ENCODE data around the gene NLN.
A peak's percentile ranks its signal among the peaks of the same experiment; 100 is the strongest.
"Not testable (repeated sequence)": the region's sequence is repeated elsewhere in the genome, so short reads cannot be mapped to it uniquely, and the experiment has no call there.

The NLN gene
- total RNA-seq, result 3.7 to 48.6 (median 15.3) reads per million in 3 experiments

DNA sequence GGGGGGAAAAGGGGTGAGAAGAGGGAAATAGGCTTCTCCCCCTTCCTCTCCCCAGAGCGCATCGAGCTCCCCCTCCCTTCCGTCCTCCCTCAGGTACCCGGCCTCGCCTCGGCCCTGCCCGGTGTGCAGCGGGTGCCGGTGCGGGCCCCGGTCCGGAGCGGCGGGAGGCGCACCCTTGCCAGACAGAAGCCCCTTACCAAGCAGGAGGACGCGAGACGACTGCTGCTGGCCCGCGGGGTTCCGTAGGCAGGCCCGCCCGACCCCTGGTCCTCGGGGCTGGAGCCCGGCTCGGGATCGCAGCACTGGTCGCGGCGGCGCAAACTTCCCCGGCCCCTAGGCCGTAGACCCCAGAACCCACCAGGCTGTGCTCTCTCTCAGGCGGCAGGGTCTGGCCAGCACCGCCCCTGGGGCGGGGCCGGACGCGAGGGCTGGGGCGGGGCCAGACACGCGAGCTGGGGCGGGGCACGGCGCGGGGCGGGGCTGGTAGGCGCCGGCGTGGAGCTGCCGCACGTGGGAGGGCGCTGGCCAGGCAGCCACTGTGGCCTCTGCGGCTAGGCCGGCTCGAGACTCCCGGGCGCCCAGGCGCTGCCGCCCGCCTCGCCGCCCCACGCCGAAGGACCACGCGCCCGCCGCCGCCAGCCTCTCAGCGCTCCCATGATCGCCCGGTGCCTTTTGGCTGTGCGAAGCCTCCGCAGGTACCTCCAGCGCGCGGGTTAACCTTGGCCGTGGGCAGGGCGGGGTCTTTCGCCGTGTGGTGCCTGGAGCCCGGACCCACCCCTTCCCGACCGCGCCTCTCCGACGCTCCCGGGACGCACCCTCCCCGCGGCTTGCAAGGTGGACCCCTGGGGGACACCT lies at the start of gene NLN, which contains the start of gene SGTB:
Gene NLN (plus strand): TSS at position 486 of the 855 bp plus-strand sequence. CDS start 169 bp downstream, at position 655.
Gene SGTB (minus strand): TSS at position 390 of the 855 bp plus-strand sequence. CDS start 1,302 bp downstream, outside the sequence.
- peak; percentile 76 for DNase-seq

DNA sequence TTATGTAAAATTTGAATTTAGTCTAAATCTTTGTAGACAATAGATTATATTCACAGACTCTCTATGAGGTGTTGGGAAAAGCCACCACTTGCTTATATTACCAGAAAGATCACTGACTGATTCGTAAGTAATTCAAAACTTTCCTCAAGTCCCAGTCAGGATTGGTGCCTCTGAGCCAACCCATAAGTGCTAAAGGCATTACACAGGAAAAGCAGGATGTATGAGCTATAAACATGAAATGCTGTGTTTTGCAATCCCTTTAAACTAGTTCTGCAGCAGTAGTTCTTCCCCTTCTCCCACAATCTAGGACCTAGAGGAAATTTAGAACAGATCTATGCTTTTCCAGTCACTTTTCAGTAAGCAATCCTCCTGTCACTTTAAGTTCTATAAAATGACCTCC lies 49.2 kb upstream of the NLN start:
- no peak for DNase-seq

DNA sequence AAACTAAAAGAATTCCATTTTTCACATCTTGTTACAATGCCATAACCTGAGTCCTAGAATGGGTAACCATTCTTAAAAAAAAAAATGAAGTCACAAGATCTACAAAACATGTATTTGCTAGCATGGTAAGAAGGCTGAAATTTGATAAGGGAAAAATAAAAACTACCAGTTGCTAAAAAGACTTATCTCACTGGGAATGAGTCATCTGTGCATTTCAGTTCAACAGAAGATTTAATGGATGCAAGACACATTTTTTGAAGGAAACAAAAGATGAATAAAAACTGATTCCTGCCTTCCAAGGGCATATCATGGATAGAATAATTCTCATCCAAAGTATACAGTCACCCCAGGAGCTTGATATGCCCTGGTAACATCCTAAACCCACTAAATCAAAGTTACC lies 47.3 kb upstream of the NLN start:
- no peak for DNase-seq

DNA sequence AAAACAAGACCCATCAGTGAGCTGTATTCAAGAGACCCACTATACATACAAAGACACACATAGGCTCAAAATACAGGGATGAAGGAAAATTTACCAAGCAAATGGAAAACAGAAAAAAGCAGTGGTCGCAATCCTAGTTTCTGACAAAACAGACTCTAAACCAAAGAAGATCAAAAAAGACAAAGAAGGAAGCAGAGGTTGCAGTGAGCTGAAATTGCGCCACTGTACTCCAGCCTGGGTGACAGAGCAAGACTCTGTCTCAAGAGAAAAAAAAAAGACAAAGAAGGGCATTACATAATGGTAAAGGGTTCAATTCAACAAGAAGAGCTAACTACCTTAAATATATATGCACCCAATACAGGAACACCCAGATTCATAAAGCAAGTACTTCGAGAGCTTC lies 45.9 kb upstream of the NLN start:
- DNase-seq, result not testable (repeated sequence)

DNA sequence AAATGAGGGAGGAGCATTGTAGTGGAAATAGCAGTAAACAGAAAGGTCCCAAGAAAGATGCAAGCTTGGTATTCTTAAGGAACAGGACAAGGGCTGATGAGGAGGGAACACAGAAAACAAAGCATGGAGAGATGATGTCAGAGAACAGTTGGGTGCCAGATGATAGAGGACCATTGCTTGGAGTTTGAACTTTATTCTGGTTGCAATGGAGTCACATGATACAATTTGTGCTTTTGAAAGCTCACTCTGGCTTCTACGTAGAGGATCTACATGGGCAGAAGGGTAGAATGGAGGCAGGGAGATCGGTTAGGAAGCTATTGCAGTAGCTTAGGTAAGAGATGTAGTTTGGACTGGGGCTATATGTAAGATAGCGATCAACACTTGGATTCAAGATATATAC lies 39.9 kb upstream of the NLN start:
- no peak for DNase-seq

DNA sequence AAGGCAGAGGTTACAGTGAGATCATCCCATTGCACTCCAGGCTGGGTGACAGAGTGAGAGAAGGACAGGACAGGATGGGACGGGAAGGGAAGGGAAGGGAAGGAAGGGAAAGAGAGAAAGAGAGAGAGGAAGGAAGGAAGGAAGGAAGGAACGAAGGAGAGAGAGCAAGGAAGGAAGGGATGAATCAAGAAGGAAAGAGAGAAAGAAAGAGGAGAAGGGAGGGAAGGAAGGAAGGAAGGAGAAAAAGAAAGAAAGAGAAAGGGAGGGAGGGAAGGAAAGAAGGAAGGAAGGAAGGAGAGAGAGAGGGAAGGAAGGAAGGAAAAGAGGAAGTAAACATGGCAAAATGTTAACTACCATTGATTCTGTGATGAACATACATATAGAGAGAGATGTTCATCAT lies 28.9 kb upstream of the NLN start:
- no peak for DNase-seq

DNA sequence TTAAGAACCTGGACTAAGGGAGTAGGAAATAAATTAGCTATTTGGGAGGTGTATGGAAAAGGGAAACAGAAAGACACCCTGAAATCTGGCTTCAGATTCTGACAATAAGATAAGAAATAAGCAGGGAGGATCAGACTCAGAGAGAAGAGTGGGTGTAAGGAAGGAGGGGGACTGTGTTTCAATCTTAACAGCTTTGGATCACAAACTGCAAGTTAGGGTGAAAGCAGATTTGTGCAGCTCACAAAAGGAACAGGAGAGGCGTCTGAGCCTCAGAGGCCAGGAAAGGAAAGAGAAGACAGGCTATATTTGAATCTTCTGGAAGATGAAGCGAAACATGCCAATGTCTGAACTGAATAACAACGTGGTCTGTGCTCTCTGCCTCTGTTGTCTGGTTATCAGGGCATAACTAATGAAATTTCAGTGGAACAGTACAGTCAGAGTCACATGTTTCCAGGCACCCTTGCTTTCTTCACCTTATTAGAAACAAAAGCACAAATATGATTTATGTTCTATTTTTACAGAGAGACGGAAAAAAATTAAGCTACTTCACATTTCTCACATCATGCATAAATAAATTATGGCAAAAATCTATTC lies 26.7 kb upstream of the NLN start:
- no peak for DNase-seq

DNA sequence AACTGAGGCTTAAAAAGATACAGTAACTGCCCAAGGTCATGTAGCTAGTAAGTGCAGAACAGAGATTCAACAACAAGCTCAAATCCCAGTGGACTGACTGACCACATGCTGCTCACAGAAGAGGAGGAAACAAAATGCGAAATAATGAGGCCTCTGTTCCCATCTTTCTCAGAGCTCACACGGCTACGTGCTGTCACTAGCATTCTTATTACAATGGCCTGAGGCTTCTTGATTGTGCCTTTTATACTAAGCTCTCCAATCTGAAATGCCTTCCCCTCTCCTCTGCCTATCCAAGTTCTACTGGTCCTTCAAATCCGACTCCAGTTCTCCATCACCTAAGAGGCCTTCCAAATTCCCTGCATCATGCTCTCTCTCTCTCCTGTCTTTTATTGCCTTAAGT lies 26.1 kb upstream of the NLN start:
- no peak for DNase-seq

DNA sequence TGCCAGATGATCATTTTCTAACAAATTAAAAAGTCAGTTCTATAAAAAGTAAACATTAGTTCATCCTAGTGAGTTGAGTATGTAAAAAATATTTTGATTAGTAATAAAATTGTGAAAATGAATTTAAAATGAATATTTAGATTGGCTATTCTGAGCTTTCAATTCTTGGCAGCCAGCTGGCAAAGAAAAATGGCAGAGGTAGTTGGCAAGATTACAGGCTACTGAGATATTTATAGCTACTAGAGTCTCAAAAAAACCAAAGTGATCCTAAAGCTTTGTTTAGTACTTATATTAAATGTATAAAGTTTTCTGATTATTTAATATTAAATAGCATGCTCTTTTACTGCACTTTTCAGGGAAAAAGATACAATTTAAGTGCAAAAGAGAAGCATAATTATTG lies 25.1 kb upstream of the NLN start:
- no peak for DNase-seq

DNA sequence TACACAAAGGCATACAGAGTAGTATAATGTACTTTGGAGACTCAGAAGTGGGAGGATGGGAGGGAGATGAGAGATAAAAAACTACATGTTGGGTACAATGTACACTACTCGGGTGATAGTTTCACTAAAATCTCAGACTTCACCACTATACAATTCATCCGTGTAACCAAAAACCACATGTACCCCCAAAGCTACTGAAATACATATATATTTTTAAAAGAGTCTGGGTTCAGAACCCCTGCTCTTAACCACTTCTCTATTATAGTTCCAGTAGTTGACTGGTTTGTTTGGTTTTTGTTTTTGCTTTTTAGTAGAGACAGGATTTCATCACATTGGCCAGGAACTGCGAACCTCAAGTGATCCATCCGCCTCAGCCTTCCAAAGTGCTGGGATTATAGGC lies 22.7 kb upstream of the NLN start:
- DNase-seq, result no peak

DNA sequence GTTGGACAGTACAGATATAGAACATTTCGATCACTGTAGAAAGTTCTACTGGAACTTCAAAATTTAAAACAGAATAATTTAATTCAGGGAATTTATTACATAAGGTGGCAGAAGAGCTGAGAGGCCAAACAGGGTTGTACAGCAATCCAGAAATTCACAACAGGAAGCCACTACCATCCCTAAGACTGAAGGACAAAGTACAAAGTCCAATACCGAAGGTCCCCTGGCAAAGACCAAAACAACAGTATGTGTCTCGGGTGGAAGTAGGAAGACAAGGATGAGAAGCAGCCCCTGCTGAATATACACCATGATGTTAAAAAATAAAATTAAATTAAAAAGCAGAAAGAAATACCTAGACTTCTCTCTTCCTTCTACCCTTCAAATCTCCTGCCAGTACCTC lies 20.0 kb upstream of the NLN start:
- no peak for DNase-seq

DNA sequence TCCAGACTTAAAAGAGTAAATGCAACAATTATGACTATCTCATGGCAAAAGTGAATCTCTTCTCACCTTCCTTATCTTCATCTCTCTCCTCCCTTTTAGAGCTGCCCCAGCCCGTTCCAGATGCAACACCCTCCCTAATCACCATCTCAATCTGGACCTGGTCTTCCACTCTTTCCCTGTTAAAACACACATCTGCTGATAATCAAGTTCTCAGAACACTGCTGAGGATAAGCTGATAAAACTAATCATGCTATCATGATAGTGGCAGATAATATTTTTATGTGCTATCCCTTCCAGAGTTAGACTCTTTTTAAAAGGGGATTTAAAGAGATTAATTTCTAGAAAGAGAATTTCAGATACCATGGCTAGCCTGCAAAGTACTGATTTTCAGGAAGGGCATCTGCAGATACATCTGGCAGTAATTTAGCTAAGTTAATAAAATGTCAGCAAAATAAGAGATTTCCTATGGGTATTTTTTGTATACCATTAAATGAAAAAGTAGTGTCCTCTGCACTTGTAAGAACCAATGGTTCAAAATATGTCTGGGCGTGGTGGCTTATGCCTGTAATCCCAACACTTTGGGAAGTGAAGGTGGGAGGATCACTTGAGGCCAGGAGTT lies 17.3 kb upstream of the NLN start:
- DNase-seq, result no peak

DNA sequence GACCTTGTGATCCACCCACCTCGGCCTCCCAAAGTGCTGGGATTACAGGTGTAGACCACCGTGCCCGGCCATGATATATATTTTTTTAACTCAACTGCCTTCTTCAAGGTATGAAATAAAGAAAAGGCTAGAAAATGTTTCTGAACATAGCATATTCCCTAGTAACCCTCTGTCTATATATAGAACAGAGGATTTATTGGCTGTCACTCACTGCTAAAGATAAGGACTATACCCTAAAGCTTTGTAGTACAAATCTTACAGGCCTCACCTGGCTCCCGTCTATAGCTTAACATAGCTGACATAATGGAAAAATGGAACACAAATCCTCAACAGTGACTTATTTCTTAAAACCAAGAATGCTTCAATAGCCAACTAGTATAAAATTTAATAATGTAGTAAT lies 14.3 kb upstream of the NLN start:
- no peak for DNase-seq

DNA sequence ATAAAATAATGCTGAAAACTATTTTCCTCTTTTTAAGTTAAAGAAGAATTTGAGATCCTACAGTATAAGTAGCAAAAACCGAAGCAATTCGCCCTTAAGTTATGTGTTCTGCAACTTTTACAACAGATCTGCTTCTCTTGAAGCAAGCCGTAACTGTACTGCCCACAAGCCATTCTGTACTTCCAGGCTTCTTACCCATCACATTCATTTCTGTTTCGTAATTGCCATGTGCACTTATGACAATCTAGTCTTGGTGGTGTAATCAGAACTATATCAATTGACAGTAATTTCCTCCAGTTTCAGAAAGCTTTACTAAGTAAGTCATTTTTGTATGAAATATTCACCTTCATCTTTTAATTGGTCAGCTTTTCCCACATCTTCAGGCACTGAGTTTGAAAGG lies 13.9 kb upstream of the NLN start:
- no peak for DNase-seq

DNA sequence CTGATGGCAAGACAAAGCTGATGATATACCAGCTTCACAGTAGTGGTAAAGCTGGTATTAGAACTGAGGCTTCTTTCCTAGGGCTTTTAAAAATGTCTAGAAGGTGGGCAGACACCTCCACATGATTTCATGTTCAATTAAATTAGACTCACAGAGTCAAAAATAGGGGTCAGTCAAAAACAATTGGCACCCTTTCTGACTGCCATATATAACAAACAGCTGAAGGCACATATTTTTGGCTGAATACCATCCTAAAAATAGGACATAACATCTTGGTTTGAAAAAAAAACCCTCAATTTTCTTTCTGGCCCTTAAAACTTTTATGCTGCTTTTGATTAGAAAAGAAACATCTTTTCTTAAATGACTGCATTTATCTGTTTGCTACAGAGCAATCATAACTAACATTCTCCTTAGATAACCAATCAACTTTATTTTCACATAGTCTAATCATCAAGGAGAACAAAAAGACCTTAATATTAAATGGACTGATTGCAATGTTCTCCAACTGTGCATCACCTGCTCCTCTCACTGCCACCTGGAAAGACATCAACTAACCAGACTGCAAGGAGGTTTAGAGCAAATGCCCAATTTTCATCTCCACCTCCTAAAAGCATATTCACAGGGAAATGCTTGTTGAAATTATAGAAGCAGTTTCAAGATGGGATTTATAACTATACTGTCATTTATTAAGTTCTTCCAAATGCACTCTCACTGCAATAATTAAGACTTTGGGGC lies 3.3 kb upstream of the NLN start:
- DNase-seq, result no peak

DNA sequence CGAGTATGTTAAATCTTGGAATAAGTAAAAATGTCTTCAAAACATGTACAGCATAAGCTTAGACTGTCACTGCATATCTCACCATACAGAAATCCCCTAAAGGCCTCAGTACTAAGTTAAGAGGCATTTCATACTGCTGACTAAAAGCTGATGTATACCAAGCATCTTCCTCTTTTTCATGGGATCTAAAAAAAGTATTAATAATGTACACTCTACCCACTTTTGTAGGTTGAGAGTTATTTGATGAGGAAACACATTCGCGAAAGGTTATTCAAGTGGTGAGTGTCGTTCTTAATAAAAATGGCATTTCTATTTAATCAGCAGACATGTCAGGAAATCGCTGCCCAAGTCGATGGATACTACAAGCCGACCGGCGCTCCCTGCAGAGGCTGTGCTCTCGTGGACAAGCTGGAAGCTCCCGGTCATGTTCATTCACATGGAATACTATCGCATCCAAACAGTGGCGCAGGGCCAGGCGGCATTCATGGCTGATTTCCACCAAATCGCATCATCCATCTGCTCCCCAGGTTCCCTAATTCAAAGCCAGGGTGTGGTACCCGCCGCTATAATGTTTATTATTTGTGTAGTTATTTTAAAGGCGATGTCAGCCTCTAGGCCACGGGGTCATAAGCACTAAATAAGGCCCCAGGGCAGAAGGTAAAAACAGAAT lies 820 bp upstream of the NLN start:
- peak; percentile 21 for DNase-seq

DNA sequence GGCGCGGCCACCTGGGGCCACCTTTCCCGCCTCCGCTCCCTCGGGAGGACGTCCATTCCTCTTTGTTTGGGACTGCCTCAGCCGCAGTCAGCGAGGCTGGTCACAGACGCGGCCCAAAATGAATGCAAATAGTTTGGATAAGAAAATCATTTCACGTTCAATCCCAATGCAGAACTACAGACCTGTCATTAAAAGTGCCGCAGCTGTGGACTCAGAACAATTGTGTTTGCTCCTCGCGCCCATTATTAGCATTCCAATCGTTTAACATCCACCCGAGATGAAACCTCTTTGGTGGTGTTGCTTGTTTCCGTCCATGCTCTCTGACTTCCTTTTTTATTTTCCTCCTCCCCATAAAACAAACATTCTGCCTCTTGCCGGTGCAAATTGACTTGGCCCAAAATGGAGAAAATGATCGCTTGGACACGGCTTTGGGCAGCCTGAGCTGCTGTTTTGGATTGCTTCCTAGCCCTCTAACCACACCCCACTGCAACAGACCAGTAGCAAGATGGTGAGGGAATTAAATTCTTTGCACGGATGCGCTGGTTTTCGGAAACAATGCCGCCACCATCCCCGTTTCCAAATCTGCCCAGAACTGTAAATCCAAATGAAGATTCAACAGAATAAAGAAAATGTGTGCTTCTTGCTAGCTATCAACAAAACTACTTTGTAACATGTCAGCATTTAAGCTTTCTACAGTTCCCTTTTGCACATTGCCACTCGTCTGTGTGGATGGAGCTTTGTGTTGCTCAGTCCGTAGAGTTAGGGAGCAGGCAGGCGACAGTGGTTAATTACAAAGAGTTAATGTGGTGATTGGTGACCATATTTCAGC lies 784 bp downstream of the NLN start:
- no peak for DNase-seq

DNA sequence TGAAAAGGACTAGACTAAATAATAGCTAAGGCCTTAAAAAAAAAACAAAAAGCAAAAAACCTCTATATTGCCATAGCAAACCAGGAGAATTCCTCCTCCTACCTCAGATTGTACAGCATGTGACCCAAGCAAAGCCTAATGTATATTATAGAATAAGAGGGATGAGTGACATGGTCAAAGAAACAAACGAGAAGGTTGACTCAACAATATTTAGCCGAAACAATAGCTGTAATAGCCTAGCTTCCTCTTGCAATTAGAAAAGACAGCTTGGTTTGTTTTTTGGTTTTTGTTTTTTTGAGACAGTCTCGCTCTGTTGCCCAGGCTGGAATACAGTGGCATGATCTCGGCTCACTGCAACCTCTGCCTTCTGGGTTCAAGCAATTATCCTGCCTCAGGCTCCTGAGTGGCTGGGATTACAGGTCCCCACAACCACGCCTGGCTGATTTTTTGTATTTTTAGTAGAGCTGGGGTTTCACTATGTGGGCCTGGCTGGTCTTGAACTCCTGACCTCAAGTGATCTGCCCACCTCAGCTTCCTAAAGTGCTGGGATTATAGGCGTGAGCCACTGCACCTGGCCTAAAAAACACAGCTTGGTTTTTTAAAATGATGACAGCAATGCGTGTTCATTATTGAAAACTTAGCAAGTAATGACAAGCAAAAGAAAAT lies 5.6 kb downstream of the NLN start:
- no peak for DNase-seq

DNA sequence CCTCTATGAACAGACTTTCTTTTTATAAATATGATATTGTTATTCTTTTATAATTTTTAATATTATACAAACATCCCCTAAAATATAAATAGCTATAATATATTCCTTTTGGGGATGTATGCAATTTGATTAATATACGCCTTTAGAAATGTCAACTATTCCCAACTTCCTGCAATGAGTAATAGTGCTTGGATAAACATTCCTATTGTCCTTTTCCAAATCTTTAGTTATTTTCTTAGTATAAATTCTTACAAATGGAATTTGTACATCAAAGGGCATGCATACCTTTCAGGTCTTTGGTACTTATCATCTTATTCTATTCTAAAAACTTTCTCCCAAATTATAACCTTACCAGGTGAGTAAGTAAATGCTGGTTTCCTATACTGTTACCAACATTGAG lies 6.2 kb downstream of the NLN start:
- DNase-seq, result no peak

DNA sequence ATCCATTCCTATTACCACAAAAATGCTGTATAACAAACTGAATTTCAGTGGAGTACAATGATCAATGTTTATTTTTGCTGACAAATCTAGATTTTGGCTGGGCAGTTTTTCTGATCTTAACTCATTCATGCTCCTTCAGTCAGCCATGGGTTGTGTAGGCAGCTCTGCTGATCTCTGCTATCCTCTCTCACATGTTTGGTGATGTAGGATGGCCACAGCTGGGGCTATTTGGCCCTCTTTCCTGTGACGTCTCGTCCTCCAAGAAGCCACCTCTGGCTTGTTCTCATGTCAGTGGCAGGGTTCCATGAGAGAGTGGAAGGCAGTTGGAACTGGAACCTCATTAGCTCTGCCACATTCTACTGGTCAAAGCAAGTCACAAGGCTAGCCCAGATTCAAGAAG lies 8.9 kb downstream of the NLN start:
- DNase-seq, result no peak

DNA sequence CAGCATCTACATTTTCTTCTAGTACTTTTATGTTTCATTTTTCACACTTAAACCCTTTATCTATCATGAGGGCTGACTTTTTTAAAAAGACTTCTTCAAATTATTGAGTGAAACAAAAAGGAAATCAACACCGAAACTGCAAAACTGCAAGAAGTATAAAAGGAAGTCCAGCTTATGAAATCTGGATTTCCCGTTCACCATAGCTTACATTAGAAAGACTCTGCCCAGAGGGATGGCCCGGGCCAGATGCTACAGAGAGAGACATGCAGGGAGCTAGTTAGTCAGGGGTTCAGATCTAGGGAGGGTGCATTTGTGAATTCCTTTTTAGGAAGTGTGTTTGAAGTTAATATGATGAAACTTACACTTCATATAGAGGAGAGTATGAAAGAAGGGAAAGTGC lies 10.0 kb downstream of the NLN start:
- DNase-seq, result not testable (repeated sequence)

Data from central memory CD4-positive, alpha-beta T cell (primary cell).